HL-60 (cell line): Measurements from ENCODE around the gene RSAD1.

ENCODE experiments used
- CTCF ChIP-seq: IDR thresholded peaks from one replicate; pipeline ENCODE4 v1.5.1; 2011; ENCODE audit warnings: low read length, control low read depth, inconsistent platforms; ENCODE audit not compliant: insufficient read depth
- GABPA ChIP-seq: IDR thresholded peaks from 2 replicates; pipeline ENCODE4 v1.6.1; 2012; ENCODE audit warnings: low read depth
- POLR2AphosphoS5 ChIP-seq: IDR thresholded peaks from 2 replicates; pipeline ENCODE4 v1.6.1; 2012; ENCODE audit warnings: low read depth
- REST ChIP-seq: IDR thresholded peaks from 2 replicates; pipeline ENCODE4 v1.6.1; 2012; ENCODE audit warnings: low read depth; ENCODE audit not compliant: insufficient replicate concordance
- SPI1 ChIP-seq: IDR thresholded peaks from 2 replicates; pipeline ENCODE4 v1.6.1; 2012; ENCODE audit warnings: low read depth, mild to moderate bottlenecking, borderline replicate concordance

GRCh38 chr17:50472286-50472685 is 6.4 kb upstream of the RSAD1 start:
- TF ChIP-seq GABPA (no peak), CTCF (no peak), POLR2AphosphoS5 (no peak), REST (no peak), SPI1 (no peak)
